A549 (cell line): Measurements from ENCODE around the gene ANP32A.

ENCODE experiments used
- EP300 ChIP-seq, 2 experiments: fragments of >200 bp; sonication (Bioruptor Twin); formaldehyde crosslinking; IDR thresholded peaks; 2 replicates in 1 of 2; 3 replicates in 1 of 2; pipeline ENCODE4 v1.6.1; 2016 to 2017
- HOXA7 ChIP-seq: fragments of 250-450 bp; sonication (Bioruptor Pico); IDR thresholded peaks from 2 replicates; pipeline ENCODE4 v1.5.0; 2020; ENCODE audit warnings: mild to moderate bottlenecking, moderate library complexity
- JUN ChIP-seq, 2 experiments: fragments of >200 bp; sonication (Bioruptor Twin); formaldehyde crosslinking; IDR thresholded peaks; 2 replicates in 1 of 2; 3 replicates in 1 of 2; pipeline ENCODE4 v1.6.1; 2016 to 2017
- NPAS2 ChIP-seq: fragments of 250-450 bp; sonication (Bioruptor Pico); IDR thresholded peaks from 2 replicates; pipeline ENCODE4 v1.8.0; 2022; ENCODE audit warnings: mild to moderate bottlenecking, moderate library complexity, borderline replicate concordance
- PHF8 ChIP-seq: fragments of 200-600 bp; sonication (generic); IDR thresholded peaks from 2 replicates; pipeline ENCODE4 v1.6.1; 2016; ENCODE audit warnings: low read depth, mild to moderate bottlenecking, antibody characterized with exemption, moderate library complexity, borderline replicate concordance
- POLR2A ChIP-seq: IDR thresholded peaks from 2 replicates; pipeline ENCODE4 v1.6.1; 2012; ENCODE audit warnings: mild to moderate bottlenecking, low read length
- RAD21 ChIP-seq, 2 experiments: fragments of >200 bp in 1 of 2; sonication (Bioruptor Twin) in 1 of 2; formaldehyde crosslinking in 1 of 2; IDR thresholded peaks in 1 of 2; conservative IDR thresholded peaks in 1 of 2; 2 replicates in 1 of 2; 3 replicates in 1 of 2; pipeline ENCODE4 v1.6.1; 2012 to 2018; ENCODE audit warnings: inconsistent platforms in 1 of 2
- TF ChIP-seq, protein P1 (sequence below): fragments of >200 bp; sonication (Bioruptor Twin); formaldehyde crosslinking; IDR thresholded peaks from 3 replicates; pipeline ENCODE4 v1.5.1; 2016

DNA sequence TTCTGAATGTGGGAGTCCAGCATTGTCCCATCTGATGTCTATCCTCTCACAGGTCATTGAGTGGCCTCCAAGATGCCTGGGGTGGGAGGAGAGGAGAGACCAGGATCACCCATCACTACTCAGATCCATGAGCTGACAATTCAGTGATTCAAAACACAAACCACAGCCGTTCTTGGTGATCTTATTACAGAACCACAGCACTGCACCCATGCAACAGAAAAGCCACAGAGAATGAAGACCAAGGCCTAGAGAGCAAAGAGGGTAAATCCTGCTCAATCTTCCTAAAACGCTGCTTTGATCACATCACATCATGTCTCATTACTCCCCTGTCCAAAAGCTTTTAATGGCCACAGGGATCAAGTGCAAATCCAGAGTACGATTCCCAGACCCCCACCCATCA is 23.5 kb downstream of the ANP32A start:
- no peak for TF ChIP-seq POLR2A
- TF ChIP-seq, protein P1, sequence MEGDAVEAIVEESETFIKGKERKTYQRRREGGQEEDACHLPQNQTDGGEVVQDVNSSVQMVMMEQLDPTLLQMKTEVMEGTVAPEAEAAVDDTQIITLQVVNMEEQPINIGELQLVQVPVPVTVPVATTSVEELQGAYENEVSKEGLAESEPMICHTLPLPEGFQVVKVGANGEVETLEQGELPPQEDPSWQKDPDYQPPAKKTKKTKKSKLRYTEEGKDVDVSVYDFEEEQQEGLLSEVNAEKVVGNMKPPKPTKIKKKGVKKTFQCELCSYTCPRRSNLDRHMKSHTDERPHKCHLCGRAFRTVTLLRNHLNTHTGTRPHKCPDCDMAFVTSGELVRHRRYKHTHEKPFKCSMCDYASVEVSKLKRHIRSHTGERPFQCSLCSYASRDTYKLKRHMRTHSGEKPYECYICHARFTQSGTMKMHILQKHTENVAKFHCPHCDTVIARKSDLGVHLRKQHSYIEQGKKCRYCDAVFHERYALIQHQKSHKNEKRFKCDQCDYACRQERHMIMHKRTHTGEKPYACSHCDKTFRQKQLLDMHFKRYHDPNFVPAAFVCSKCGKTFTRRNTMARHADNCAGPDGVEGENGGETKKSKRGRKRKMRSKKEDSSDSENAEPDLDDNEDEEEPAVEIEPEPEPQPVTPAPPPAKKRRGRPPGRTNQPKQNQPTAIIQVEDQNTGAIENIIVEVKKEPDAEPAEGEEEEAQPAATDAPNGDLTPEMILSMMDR = no peak
- no peak for TF ChIP-seq RAD21 (conservative IDR thresholded peaks at IDR 0.05 in 1 of 2, IDR thresholded peaks at IDR 0.05 in 1 of 2)
- no peak for TF ChIP-seq PHF8
- TF ChIP-seq EP300 (IDR thresholded peaks at IDR 0.05) = no peak
- TF ChIP-seq NPAS2 (CRISPR knock-in tag) = no peak
- no peak for TF ChIP-seq HOXA7 (CRISPR knock-in tag)
- TF ChIP-seq JUN (IDR thresholded peaks at IDR 0.05) = no peak
